ENCODE measurements around the gene SEMA4B.
A peak's percentile ranks its signal among the peaks of the same experiment; 100 is the strongest.
"Not testable (repeated sequence)": the region's sequence is repeated elsewhere in the genome, so short reads cannot be mapped to it uniquely, and the experiment has no call there.

Gene SEMA4B

DNA sequence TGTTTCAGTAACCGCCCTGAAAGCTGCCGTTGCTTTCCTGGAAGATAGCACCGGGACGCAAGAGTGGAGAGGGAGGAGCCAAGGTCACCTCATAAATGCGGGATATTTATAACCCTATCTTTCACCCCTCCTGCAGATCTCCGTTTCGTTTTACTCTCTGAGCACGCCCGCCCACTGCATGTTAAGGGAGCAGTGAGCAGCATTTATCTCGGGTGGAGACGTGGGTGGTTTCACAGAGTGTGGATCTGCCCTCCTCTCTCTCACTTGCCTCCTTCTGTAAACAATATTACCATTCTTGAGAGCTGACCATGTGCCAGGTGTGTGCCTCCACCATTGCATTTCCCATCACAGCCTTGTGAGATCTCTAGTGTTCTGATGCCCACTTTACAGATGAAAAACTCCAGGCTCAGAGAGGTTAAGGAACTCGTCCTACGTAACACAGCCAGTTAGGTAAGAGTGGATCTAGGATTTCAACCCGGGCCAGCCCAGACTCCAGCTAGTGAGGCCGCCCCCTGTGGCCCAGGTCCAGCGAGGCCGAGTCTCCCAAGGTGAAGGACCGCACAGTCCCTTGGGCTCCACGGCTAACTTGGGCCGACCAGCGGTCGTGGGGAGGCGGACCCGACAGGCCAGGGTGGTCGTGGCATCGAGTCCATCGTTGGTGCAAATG, 16.9 kb upstream of the SEMA4B start:
- DNase-seq (ENCODE audit: low spot score) = peak; percentile 47

DNA sequence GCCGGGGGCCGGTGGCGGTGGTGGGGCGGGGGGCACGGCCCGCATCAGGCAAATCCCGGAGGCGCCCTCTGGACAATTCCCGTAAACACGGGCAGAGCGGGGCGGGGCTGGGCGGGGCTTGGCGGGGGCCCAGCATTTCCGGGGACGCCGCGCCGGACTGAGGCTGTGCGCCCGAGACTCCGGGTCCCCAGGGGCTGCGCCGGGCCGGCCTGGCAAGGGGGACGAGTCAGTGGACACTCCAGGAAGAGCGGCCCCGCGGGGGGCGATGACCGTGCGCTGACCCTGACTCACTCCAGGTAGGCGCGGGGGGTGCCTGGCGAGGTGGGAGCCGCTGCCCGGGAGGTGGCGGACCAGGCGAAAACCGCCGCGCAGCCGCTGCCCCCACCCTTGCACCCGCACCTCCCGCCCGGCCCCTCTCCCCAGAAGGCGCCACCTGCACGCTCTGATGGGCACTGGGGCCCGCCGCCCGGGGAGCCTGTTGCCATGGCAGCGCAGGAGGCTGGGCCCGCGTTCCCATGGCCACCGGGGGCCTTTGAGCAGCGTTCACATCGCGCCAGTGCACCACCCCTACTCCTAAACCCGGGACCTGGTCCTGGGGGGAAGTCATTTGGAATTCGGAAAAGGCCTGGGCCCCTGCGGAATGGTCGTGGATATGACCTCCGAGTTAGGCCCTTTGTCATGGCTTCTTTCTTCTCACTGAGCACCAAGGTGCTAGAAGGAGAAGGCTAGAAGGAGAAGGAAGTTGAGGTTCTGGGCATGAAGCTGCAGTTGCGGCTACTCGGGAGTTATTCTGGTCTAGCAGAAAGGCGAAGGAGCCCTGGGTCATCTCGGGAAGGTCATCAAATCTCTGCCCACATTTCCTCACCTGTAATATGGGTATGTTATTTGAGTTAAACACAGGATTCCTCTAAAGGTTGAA, 16.1 kb upstream of the SEMA4B start:
- DNase-seq (ENCODE audit: low spot score) = peak; percentile 41

DNA sequence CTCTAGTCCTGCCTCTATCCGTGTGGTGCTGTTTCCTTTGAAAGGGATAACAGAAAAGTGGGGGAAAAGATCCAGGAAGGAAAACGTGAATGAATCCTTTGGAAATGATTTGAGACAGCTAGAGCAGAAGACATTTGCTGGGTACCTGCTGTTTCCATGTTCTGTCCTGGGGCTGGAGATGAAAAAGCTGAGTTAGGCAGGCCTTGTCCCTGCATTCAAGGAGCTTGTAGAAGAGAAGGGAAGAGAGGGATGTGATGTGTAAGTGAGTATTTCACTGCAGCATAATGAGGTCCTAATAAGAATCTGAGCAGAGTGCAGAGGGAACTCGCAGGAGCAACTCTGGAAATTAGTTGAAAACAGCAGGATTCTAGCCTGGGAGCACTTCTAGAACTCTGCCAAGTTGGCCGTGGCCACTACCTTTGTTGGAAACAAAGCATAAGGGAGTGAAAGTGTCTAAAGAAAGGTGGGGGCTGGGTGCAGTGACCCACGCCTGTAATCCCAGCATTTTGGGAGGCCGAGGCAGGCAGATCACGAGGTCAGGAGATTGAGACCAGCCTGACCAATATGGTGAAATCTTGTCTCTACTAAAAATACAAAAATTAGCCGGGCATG, 13.8 kb upstream of the SEMA4B start:
- DNase-seq (ENCODE audit: low spot score) = no peak

GRCh38 chr15:90188065-90188464, 13.1 kb upstream of the SEMA4B start:
- not testable (repeated sequence) for DNase-seq (ENCODE audit: low spot score)

- DNase-seq (ENCODE audit: low spot score) = no peak
These were observed 12.0 kb upstream of the SEMA4B start for GRCh38 chr15:90188914-90189748.

DNA sequence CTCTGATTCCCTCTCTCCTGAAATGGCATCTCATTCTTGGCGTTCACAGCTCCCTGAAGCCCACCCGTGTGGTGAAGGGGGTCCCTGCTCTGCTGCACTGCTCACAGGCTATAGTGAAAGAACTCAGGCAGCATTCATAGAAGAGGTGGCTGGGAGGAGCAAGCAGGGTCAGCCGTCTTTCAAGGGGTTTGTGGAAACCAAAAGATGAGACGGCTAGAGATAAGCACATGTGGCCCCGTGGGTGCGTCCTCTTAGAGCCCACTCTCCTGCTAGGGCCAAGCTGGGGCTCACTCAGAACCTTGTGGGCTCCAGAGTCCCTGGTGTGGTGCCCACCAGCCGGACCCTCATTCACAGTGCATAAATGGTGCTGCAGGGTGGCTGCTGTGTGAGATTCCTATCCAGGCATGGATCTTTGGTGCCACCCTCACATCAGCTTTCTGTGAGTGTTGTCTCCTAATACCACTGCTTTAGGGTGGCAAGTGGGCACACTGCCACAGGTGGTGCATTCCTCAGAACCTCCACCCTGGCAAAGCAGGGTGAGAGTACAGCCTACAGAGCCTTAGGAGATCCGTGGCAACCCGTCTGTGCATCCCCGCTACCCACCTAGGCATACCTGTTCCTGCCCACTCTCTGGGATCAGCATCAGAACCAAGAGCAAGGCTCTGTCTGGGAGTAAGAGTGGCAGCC, 11.2 kb upstream of the SEMA4B start:
- no peak for DNase-seq (ENCODE audit: low spot score)

DNA sequence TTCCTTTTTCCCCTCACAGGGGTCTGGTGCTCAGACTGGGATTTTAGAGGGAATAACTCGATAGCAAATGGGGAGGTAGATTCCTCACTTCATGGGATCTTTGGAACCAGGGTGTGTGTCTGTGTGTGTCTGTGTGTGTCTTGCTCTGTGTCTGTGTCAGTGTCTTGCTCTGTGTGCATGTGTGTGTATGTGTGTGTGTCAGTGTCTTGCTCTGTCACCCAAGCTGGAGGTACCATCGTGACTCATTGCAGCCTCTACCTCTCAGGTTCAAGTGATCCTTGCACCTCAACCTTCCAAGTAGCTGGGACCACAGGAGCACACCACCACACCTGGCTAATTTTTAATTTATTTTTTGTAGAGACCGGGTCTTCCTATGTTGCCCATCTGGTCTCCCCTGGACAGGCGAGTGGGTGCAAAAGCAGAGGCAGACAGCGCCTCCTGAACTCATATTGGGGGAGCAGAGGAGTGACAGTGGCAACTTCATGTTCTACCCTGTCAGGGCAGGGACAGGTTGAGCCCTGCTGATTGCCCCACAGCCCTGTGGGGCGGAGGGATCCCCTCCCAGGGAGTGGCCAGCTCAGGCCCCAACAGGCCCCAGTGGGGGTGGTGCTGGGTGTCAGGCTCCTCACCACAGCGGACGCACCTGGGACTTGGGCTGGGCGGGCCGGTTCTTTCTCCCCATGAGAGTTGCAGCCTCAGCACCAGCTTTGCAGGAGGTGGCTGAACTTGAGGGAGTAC, 10.4 kb upstream of the SEMA4B start:
- DNase-seq (ENCODE audit: low spot score) = no peak

GRCh38 chr15:90191344-90191687, 9.8 kb upstream of the SEMA4B start:
- no peak for DNase-seq (ENCODE audit: low spot score)

DNA sequence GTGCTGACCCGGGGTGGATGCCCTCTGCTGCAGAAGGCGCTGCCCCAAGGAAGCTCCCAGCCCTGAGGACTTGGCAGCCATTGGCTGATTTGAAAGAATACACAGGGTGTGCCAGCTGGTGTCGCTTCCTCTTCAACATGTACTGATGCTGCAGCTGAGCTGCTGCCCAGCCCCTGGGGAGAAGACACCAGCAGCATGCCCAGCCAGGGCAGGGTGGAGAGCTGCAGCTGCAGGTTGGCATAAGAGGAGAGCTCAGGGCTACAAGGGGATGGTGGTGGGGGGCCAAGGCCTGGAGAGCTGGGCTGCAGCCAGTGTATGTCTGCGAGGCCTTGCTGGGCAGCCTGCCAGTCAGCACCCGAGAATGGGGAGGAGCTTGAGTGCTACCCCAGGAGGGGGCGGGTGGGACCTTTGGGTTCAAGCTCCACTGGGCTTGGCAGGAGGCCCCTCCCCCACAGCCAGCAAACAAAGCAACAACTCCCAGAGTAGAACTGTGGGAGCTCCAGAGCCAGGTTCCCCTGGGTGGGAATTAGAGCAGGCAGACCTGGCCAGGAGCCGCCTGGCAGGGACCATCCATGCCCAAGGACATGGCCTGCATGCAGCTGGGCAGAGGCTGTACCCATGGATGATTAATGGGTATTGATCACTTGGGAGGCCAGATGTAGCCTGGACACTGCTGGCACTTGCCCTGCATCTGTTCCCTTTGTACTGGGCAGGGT, 9.2 kb upstream of the SEMA4B start:
- DNase-seq (ENCODE audit: low spot score) = peak; percentile 94

DNA sequence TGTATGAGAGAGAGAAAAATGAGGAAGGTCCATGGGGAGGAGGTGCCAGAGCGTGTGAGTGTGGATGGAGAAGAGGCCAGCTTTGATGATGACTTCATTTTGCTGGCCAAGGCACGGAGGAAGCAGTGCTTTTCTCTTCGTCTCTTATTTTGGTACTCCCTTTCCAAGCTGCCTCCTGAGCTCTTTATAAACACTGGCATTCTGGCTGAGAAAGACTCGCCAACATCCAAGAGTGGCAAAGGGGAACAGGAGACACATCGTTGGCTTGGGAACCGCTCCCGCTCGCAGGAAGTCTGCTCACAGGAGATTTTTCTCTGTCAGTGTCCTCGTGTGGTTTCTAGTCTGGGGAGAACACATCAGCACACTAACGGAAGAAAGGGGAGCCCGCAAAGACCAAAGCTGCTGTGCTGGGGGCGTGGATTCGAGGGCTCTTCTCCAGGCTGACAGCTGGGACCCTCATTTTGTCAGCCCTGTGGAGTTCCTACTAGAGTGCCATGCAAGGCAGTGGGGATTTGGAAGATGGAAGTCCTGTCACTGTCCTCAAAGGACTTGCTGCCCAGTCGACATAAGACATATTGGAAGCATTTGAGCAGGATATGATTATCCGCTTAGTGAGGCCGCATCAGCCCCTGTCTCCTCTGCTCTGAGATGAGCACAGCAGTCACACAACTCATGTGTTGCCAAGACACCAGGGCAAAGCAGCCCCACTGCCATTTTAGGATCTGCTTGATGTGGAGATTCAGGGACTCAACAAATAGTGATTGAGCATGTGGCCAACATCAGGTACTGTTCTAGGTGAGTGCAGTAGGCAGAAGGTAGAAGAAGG, 8.0 kb upstream of the SEMA4B start:
- DNase-seq (ENCODE audit: low spot score) = peak; percentile 73

GRCh38 chr15:90194655-90195054, 6.5 kb upstream of the SEMA4B start:
- DNase-seq (ENCODE audit: low spot score) = no peak

DNA sequence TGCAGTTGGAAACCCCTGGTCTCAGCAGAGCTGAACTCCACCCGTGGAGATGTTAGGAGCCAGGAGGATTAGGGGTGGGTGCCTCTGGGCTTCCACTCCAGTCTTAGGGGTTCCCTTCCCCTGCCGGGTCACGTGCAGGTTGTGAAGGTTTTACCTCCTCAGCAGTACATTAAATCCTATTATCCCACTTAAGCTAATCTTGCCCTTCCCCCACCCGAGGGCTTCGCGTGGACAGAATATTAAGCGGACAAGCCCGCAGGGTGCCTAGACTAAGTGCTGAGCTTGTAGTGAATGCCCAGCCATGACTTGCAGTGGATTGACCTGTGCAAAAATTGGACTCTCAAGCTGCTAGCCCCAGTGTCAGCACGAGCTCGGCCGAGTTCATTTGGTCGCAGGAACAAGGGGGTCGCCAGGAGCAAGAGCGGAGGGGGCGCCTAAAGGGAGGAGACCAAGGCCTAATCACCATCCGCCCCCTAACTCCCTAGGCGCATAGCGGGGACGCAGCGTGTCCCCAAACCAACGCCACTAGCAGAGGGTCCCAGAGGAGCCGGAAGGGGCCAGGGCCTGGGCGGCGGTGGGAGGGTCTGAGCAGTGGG, 498 bp upstream of the SEMA4B start:
- peak; percentile 37 for DNase-seq (ENCODE audit: low spot score)

DNA sequence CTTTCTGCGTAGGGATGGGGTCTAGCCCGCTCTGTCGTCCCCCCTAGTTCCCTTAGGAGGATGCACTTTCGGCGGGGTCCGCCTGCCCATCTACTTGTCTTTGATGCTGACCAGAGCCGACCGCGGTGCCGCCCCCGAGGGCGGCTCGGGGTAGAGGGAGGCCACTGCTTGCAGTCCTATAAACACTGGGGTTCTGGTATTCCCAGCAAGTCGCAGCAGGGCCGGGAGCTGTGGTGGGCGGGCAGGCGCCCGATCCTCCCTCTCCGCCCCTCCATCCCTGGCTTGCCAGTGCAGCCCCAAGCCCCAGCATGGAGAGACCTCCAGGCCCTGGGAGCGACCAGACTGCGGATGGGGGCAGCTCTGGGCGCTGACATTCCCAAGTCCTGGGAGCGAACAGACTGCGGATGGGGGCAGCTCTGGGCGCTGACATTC, 830 bp downstream of the SEMA4B start:
- DNase-seq (ENCODE audit: low spot score) = no peak

GRCh38 chr15:90202929-90203328, 1.8 kb downstream of the SEMA4B start:
- no peak for DNase-seq (ENCODE audit: low spot score)

DNA sequence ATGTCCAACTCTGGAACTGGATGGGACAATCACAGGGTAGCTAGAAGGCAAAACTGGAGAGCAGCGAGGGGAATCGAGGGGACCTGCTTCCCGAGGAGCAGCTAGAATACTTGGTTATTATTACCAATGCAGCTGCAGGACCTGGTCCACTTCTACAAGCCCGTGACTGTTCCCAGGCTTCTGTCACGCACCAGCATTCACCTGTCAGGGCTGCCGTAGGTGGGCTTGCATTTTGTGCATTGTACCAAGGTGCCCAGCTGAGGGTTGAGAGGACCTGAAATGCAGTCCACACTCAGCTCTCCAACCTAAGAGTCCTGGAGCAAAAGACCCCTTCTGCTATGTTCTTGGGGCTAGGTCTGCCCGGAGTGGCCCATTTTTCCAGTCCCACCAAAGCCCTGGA, 2.3 kb downstream of the SEMA4B start:
- no peak for DNase-seq (ENCODE audit: low spot score)

DNA sequence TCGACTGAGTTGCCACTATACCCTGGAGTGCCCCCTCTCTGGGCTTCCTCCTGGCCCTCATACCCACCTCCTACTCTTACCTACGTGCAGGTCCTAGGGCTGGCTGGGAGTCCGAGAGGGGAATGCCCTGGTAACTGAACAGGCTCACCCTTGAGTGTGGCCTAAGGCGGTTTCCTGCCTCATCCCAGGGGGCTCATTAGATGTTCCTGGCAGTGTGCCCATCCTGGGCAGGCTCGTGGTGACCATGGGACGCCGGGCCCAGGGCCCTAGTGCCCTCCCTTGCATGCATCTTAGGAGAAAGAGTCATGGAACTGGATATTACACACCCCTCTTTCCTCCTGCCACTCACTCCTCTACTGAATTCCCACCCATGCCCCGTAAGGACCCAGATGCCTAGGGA, 2.8 kb downstream of the SEMA4B start:
- no peak for DNase-seq (ENCODE audit: low spot score)

DNA sequence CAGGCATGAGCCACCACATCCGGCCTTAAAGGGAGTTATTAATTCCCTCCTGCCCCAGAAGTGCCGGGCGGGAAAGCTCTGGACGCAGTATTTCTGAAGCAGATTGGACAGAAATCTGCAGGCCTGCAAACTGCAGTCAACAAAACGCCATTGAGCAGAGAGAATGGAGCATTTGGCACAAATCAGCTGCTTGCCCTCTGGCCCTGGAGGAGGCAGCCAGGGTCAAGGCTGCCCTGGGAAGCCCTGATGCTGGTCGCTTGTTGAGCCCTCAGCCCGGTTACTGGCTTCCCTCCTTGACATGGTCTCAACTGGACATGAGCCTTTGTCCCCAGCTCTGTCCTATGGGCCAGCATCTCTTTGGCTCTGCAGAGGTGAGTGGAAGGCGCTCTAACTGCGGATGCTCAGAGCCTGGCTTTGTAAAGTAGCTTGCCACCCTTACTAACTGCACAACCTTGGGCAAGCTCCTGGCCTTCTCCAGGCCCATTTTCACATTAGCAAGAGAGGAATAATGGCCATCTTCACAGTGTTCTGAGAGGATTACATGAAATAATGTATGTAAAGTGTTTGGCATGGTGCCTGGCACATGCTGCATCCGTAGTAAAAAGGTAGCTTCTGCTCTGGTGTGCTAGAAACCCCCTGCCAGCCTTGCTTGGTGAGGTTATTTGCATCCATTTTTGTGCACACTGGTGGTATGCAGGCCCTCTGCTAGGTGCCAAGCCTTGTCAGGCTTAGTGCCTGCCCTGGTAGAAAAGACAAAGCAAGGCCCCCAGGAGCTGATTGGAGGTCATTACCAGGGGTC, 4.1 kb downstream of the SEMA4B start:
- peak; percentile 53 for DNase-seq (ENCODE audit: low spot score)

DNA sequence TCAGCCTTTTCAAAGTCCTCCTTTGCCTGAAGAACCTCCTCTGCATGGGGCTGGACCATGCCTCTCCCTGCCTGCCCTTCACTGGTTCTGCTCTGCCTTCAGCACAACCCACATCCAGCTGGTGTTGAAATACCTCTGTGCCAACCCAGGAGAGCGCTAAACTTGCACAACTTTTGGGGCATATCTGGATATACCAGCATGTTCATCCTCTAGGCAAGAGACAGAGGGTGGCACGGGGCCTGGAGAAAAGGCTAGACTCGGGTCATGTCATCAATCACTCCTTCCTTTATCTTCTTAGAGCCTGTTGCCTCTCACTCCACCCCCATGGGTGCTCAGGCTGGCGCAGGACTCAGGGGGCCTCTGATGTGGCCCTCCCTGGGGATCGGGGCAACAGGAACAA, 4.8 kb downstream of the SEMA4B start:
- DNase-seq (ENCODE audit: low spot score) = no peak

Measured in pons (tissue), 1 donor.